NCI-H2171 treated with DMSO at 0.1 percent for 48 hours (cell line): ENCODE measurements around the gene NOP16.

Source experiments
- DNase-seq: peaks from one replicate; lab custom pipeline; 2025; lab: John Stamatoyannopoulos, UW

The NOP16 gene

GRCh38 chr5:176384991-176385390 is 3.4 kb downstream of the NOP16 start:
- DNase-seq = no peak

DNA sequence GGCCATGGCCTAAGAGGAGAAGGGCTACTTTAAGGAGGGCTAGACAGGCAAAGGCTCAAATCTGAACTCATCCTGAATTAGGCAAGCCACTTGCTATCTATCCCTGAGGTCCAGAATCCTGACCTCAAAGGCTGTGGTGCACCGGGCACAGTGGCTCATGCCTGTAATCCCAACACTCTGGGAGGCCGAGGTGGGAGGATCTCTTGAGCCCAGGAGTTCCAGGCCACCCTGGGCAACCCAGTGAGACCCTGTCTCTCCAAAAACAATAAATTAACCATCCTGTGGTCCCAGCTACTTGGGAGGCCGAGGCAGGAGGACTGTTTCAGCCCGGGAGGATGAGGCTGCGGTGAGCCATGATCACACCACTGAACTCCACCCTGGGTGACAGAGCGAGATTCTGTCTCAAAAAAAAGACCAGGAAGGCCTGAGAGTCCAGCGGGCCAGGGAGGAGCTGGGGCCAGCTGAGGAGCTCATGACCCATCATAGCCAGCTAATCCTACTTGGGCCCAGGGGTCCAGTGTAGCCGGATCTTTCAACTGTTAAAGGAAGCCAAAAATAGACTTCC is 4.0 kb downstream of the NOP16 start:
- no peak for DNase-seq

GRCh38 chr5:176383961-176384360 is 4.4 kb downstream of the NOP16 start:
- no peak for DNase-seq

GRCh38 chr5:176383248-176383905 is 5.0 kb downstream of the NOP16 start:
- DNase-seq = no peak

- no peak for DNase-seq
Measured at GRCh38 chr5:176382721-176383120, 5.7 kb downstream of the NOP16 start.

DNA sequence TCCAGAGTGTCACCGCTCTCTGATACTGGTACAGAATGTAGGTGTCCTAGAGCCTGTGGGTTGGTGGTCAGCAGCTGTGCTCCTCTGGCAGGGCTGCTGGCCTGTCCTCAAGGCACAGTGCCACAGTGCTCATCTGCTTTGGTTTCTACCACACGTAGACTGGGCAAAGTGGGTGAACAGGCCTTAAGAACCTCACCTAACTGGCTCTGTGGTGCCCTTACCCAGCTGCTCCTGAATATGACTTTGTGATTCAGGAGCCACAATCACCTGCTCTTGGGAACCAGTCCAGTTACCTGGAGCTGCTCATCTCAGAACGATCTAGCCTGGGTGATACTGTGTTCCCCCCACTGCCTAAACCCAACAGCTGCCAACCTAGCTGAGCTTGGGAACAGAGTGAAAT is 6.4 kb downstream of the NOP16 start:
- DNase-seq = no peak

DNA sequence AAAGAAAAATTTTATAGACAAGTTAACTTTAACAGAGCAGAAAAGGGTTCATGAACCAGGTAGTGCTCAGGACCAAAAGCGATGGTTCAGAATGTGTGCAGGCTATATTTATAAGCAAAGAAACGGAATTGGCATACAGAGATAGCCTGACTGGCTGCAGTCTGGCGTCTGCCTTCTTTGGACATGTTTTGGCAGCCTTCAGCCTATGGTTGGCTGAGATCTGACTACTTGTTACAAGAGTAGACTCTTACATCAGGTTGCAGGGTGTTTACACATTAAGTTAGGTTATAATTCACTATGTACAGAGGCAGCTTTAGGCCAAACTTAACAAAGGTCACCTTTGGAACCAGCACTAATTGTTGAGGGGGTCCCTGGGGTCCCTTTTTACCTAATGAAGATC is 7.0 kb downstream of the NOP16 start:
- no peak for DNase-seq

GRCh38 chr5:176379881-176380280 is 8.5 kb downstream of the NOP16 start:
- DNase-seq = no peak

- no peak for DNase-seq
Measured at GRCh38 chr5:176373100-176373818, 15.1 kb downstream of the NOP16 start.

- DNase-seq = no peak
Measured at GRCh38 chr5:176371621-176372539, 16.5 kb downstream of the NOP16 start.

DNA sequence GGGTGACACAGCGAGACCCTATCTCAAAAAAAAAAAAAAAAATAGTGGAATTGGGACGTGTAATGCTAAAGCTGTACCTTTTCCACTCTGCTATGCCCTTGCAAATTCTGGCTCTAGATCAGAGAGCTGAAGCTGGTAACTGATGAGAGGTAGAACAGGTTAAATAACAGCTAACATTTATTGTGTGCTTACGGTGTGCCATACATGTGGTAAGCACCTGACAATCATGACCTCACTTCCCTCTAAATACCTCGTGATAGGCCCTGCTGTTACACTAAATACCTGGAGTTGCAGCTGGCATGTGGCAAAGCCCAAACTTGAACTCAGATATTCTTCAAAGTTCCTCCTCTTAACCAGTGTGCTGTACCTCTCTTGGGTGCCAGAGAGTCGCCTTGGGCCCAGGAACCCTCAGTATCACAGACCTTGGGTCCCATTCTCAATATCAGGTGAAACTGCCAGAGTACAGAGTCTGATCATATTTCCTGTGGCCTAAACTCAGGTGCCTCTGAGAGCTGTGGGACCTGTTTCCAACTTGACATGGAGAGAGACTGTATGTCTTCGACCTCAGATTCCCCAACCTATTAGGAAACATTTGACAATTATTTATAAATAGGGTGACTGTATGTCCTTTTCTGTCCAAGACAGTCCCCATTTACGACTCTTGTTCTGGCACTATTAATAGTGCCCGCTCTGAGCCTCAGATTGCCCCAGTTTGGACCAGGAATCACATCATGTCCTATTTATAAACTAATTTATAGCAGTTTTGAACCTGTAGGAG is 18.3 kb downstream of the NOP16 start:
- DNase-seq = no peak

DNA sequence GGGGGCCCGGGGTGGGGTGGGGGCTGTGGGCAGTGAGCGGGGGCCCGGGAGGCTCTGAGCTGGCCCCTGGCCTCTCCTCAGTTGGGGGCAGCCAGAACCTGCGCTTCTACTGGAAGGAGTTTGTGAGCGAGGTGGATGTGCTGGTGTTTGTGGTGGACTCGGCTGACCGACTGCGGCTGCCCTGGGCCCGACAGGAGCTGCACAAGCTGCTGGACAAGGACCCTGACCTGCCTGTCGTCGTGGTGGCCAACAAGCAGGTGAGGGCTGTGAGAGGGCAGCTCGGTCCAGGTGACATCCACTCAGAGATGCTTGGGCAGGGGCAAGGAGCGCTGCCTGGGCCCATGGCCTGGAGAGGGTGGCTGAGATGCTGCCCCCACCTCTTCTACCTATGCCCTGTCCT is 19.7 kb downstream of the NOP16 start:
- DNase-seq = no peak

GRCh38 chr5:176366232-176366894 is 22.0 kb downstream of the NOP16 start:
- no peak for DNase-seq

DNA sequence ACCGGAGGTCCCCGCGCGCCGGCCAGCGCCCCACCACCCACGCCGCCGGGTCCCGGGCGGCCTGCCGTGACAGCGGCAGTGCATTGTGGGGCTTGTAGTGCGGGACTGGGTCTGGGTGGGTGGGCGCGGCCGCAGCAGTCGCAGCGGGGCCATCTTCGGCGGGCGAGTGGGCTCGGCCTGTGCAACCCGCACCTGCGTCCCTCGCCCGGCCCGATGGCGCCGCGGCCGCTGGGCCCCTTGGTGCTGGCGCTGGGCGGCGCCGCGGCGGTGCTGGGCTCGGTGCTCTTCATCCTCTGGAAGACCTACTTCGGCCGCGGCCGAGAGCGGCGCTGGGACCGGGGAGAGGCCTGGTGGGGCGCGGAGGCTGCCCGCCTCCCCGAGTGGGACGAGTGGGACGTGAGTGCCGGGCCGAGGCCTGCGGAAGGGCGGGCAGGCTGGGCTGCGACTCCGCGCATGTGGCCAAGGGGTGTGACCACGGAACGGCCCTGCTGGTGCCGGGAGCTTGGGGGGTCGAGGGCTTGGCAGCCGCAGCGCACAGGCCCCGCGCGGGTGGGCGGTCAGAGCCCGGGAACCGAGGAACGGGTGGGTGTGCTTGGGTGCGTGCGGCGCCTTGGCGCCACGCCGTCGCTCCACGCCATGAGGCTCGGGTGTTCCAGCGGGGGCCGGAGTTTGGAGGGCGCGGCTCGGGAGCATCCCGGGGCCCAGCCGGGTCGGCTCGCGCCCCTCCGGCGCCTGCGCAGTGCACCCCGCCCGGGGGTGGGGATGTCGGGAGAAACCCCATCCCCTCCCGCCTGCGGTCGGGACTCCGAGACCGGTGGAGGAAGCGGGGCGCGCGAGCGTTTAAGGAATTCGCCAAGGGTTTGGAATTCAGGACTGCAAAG is 22.8 kb downstream of the NOP16 start, which contains the start of gene ARL10:
Gene ARL10 (plus strand): TSS at position 137 of the 881 bp plus-strand sequence. CDS start 77 bp downstream, at position 214.
- DNase-seq = peak; percentile 51

- DNase-seq = no peak
Measured at GRCh38 chr5:176364765-176365350, 23.5 kb downstream of the NOP16 start.

DNA sequence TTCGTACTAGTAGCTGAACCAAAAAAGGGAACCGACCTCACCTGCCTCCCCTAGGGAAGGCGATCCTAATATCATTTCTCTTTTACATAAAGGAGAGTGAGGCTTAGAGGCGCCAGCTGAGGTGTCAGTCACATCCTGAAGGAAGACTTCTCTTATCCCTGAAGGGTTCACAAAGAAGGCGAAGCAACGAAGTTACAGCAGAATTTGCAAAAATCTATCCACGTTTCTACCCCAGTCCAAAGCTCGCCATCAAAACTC is 26.2 kb downstream of the NOP16 start:
- no peak for DNase-seq

DNA sequence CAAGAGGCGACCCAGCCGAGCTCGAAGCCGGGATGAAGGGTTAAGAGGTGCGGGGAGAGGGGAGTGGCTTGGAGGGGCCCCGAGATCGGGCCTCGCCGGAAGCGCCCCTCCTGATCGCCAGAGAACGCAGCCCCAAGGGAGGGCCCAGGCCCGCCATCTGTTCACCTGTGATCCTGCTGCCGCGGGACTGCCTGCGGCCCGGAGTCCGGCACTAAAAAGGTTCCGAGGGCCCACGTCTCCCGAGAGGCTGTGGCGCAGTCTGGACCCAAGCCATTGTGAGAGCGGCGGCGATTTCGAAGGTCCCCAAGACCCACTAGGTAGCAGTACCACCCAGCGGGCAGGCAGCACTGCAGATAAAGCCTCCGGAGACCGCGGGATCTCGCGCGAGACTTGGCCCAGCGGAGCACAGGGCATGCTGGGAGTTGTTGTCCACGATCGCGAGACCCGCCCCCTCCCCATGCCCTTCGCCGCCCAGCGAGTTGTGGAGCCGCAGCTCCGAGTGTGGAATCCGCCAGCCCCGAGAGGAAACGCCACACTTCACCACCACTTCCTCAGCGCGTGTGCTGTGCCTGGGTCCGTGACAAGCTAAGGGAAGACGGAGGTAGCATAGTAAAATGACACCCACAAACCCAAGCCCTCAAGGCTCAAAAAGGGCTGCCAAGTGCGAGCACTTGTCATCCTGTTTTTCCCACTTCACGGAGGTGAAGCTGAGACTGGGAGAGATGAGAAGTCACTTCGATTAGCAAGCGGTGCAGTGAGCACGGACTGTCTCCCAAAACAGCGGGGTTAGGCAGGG is 26.8 kb downstream of the NOP16 start, which contains the start of gene KIAA1191:
Gene KIAA1191 (minus strand): TSS at position 328 of the 796 bp plus-strand sequence. CDS start 2,256 bp downstream, outside the sequence.
- DNase-seq = peak; percentile 79

DNA sequence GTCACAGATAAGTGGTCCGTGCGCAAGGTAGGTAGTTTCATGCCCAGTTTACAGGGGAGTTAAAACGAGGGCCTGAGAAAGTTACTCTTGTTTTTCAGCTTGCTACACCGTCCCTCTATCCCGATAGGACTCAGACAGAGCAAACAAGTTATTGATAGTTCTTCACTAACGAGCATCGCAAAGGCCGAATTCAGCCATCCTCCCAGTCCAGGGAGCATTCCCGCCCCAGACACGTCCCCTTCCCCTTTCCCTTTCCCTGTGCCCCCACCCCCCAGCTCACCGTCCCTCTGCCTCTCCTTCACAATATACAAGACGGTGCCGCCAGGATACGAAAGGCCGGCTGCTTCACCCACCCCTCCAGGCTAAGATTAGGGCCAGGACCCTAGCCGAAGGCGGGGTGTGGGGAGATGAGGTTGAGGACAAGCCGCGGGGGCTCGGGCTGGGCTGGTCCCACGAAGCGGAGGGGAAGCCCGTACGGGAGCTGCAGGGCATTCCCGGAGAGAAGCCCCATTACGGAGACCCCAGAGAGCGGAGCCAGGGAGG is 27.4 kb downstream of the NOP16 start:
- DNase-seq = no peak
